Inferior parietal cortex (tissue), 1 donor: ENCODE measurements around the gene OR6S1.
A peak's percentile ranks its signal among the peaks of the same experiment; 100 is the strongest.
"Not testable (repeated sequence)": the region's sequence is repeated elsewhere in the genome, so short reads cannot be mapped to it uniquely, and the experiment has no call there.

Source experiments
- DNase-seq: peaks from one replicate; pipeline ENCODE4 v3.0.0-alpha.2; 2016; ENCODE audit errors: extremely low spot score

The OR6S1 gene

GRCh38 chr14:20611277-20611676, 30.2 kb downstream of the OR6S1 start:
- DNase-seq = peak; percentile 2

- DNase-seq = peak; percentile 83
Observed at GRCh38 chr14:20610002-20610765, 31.3 kb downstream of the OR6S1 start.

- peak; percentile 96 for DNase-seq
Observed at GRCh38 chr14:20609215-20610001, 32.1 kb downstream of the OR6S1 start.

- no peak for DNase-seq
Observed at GRCh38 chr14:20608383-20609110, 32.9 kb downstream of the OR6S1 start.

- no peak for DNase-seq
Observed at GRCh38 chr14:20607617-20608016, 33.9 kb downstream of the OR6S1 start.

GRCh38 chr14:20606902-20607242, 34.6 kb downstream of the OR6S1 start:
- DNase-seq = no peak

- peak; percentile 16 for DNase-seq
Observed at GRCh38 chr14:20606190-20606901, 35.1 kb downstream of the OR6S1 start.

- no peak for DNase-seq
Observed at GRCh38 chr14:20603813-20604690, 37.4 kb downstream of the OR6S1 start.

- no peak for DNase-seq
Observed at GRCh38 chr14:20602583-20602982, 38.9 kb downstream of the OR6S1 start.

- DNase-seq = no peak
Observed at GRCh38 chr14:20601522-20601921, 40.0 kb downstream of the OR6S1 start.

- no peak for DNase-seq
Observed at GRCh38 chr14:20597108-20597507, 44.4 kb downstream of the OR6S1 start.

- not testable (repeated sequence) for DNase-seq
Observed at GRCh38 chr14:20595726-20596125, 45.8 kb downstream of the OR6S1 start.

GRCh38 chr14:20592574-20592973, 48.9 kb downstream of the OR6S1 start:
- no peak for DNase-seq

- no peak for DNase-seq
Observed at GRCh38 chr14:20591235-20591634, 50.3 kb downstream of the OR6S1 start, which contains the start of gene RNASE12. Gene RNASE12, minus strand, starts transcription at chr14:20591376. Its CDS starts 653 bp downstream, at chr14:20590723.
